ENCODE data around the gene PIGS. TPM values are rescaled to one million over a fixed set of nuclear protein-coding genes. Genes with fewer than 3 reads are reported as not detected.

Gene PIGS
- total and polyA plus RNA-seq, 2 experiments from 2014 or later: 72.7 to 76.0 TPM

DNA sequence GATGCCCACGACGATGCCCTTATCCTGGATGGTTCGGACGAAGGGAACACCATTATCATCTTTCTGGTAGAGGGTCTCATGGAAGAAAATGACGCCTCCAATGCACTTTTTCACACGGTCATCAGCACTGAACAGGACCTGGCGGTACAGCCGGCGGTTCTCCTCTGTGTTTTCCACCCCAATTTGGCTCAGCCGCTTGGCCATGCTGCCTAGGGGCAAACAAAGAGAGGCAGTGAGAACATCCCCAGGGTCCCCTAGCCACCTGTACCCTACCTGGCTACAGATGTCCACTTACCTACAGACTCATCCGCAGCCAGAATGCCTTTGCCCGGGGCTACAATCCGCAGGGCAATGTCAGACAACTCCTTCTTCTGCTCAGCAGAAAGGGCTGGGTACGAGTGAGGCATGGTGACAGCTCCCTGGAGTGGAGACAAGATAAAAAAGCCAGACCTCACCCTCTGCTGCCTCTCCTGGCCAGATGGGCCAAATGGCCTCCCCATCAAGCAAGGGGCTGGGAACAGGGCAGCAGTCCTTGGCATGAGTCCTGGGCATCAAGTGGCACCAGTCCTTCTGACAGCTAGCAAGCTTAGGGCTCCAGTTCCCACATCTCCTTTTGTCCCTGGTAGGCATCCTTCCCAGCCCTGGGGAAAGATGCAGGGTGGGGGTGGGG is 3.9 kb upstream of the PIGS start:
- WGBS, 2 experiments (ENCODE audit: low coverage in 1 of 2, low lambda C conversion rate in 2 of 2, missing lambda C conversion rate in 2 of 2): 90% methylated on average over 14 of the region's 14 CpGs
- in situ Hi-C loops (cut with MboI): no loop called here
- no peak overlapping the region for H3K9ac ChIP-seq
- no peak overlapping the region for H3K27ac ChIP-seq
- no peaks in the 10 kb centered on the region for H3K36me3 ChIP-seq (ENCODE audit: low read depth)
- no peak overlapping the region for H2AFZ ChIP-seq
- H3K4me3 ChIP-seq: no peak overlapping the region
- peaks cover 6% of the 10 kb centered on the region; the same call in 1 of the 2 replicates for H3K4me1 ChIP-seq (ENCODE audit: insufficient read depth)
- H3K4me2 ChIP-seq (ENCODE audit: unreplicated experiment): no peak overlapping the region
- TF ChIP-seq EZH2 (IDR thresholded peaks at IDR 0.05; ENCODE audit: insufficient read depth, poor library complexity, severe bottlenecking) (no peak), EZH2phosphoT487 (IDR thresholded peaks at IDR 0.05; ENCODE audit: insufficient read depth, low read depth) (no peak)
- H3K79me2 ChIP-seq (ENCODE audit: insufficient read depth): peaks cover 10% of the 10 kb centered on the region
- no peaks in the 10 kb centered on the region for H3K9me3 ChIP-seq (ENCODE audit: low read depth)
- H3F3A ChIP-seq (ENCODE audit: insufficient read depth): no peaks in the 10 kb centered on the region
- H3K27me3 ChIP-seq (replicated peaks; ENCODE audit: insufficient read depth): no peaks in the 10 kb centered on the region
- no peak for DNase-seq
- no peaks in the 10 kb centered on the region for H4K20me1 ChIP-seq (ENCODE audit: insufficient read depth)
- no peaks in the 10 kb centered on the region for H3K9me2 ChIP-seq (ENCODE audit: insufficient read depth)

DNA sequence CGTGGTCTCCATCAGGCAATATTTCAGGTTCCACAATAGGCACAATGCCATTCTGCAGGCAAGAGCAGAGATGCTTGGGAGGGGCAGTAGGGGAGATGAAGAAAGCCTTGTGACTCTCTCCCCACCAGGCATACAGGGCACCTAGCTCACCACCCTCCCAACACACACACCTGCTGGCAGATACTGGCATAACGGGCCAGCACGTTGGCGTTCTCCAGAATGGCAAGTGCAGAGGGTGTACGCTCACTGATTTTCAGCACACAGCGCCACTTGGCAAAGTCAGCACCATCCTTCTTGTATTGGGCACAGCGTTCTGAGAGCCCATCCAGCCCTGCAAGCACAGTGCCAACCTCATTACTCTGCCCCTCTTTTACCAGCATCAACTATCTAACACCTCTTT is 3.2 kb upstream of the PIGS start:
- Histone ChIP-seq H3K27me3 (replicated peaks; ENCODE audit: insufficient read depth) (no peaks in the 10 kb centered on the region), H3K27ac (no peak overlapping the region), H3K4me1 (ENCODE audit: insufficient read depth) (peaks cover 13% of the 10 kb centered on the region; the same call in 1 of the 2 replicates), H3K4me2 (ENCODE audit: unreplicated experiment) (no peak overlapping the region), H3F3A (ENCODE audit: insufficient read depth) (no peaks in the 10 kb centered on the region), H3K4me3 (no peak overlapping the region), H3K79me2 (ENCODE audit: insufficient read depth) (peaks cover 17% of the 10 kb centered on the region), H3K9ac (no peak overlapping the region), H4K20me1 (ENCODE audit: insufficient read depth) (no peaks in the 10 kb centered on the region), H3K9me2 (ENCODE audit: insufficient read depth) (no peaks in the 10 kb centered on the region), H2AFZ (no peak overlapping the region), H3K36me3 (ENCODE audit: low read depth) (no peaks in the 10 kb centered on the region), H3K9me3 (ENCODE audit: low read depth) (no peaks in the 10 kb centered on the region)
- TF ChIP-seq EZH2phosphoT487 (IDR thresholded peaks at IDR 0.05; ENCODE audit: insufficient read depth, low read depth) (no peak), EZH2 (IDR thresholded peaks at IDR 0.05; ENCODE audit: insufficient read depth, poor library complexity, severe bottlenecking) (no peak)
- in situ Hi-C loops (cut with MboI): no loop called here
- 94 to 99% methylated on average over 7 of the region's 7 CpGs for whole genome bisulfite sequencing, 2 experiments (ENCODE audit: low coverage in 1 of 2, low lambda C conversion rate in 2 of 2, missing lambda C conversion rate in 2 of 2)
- DNase-seq: no peak

DNA sequence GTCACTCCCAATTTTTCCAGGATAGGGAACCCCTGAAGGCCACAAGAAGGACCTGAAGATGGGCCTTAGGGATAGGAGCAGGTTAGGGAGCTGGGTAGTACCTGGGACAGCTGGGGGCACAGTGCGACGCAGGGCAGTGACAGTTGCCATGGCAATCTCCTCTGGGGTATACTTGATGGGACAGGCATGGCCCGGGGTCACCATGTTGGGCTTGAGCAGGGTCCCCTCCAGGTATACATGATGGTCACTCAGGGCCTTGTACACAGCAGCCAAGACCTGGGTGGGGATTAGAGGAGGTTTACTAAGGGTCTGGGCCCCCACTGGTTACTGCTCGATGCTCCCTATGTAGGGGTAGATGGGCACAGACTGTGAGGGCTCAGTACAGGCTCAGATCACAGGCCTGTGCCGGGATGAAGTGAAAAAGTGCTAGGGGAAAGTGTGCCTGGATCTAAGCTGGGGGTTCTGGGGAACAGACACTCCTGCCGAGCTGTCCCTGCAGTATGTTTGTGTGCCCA is 2.7 kb upstream of the PIGS start:
- WGBS, 2 experiments (ENCODE audit: low coverage in 1 of 2, low lambda C conversion rate in 2 of 2, missing lambda C conversion rate in 2 of 2): 91 to 98% methylated on average over 6 of the region's 6 CpGs
- Histone ChIP-seq H3K9me2 (ENCODE audit: insufficient read depth) (no peaks in the 10 kb centered on the region), H3K27me3 (replicated peaks; ENCODE audit: insufficient read depth) (no peaks in the 10 kb centered on the region), H3K9ac (no peak overlapping the region), H3F3A (ENCODE audit: insufficient read depth) (no peaks in the 10 kb centered on the region), H3K4me2 (ENCODE audit: unreplicated experiment) (no peak overlapping the region), H3K9me3 (ENCODE audit: low read depth) (no peaks in the 10 kb centered on the region), H3K4me3 (no peak overlapping the region), H3K36me3 (ENCODE audit: low read depth) (no peaks in the 10 kb centered on the region), H3K27ac (no peak overlapping the region), H3K79me2 (ENCODE audit: insufficient read depth) (peaks cover 22% of the 10 kb centered on the region), H2AFZ (no peak overlapping the region), H3K4me1 (ENCODE audit: insufficient read depth) (peaks cover 14% of the 10 kb centered on the region; the same call in 1 of the 2 replicates), H4K20me1 (ENCODE audit: insufficient read depth) (no peaks in the 10 kb centered on the region)
- no peak for DNase-seq
- in situ Hi-C loops (cut with MboI): no loop called here
- no peak for TF ChIP-seq EZH2 (IDR thresholded peaks at IDR 0.05; ENCODE audit: insufficient read depth, poor library complexity, severe bottlenecking)
- TF ChIP-seq EZH2phosphoT487 (IDR thresholded peaks at IDR 0.05; ENCODE audit: insufficient read depth, low read depth): no peak

DNA sequence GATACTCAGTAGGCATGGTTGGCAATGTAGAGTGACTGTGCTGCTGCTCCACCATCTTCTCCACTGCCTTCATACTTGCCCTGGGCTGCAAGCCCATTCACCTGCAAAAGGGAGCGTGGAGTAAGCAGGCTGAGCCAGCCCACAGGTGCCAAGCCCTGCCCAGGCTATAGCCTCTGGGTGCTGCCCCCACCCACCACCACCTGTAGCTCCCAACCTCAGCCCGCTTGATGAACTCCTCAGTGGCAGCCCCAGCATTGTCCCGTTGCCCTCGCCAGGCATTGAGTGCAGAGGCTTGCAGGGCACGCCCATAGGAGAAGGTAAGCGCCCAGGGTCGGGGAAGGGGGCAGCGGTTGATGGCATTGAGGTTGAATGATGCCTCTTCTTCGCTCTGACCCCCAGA is 2.2 kb upstream of the PIGS start:
- DNase-seq: no peak
- no peaks in the 10 kb centered on the region for H3K9me2 ChIP-seq (ENCODE audit: insufficient read depth)
- H3K36me3 ChIP-seq (ENCODE audit: low read depth): no peaks in the 10 kb centered on the region
- H3K79me2 ChIP-seq (ENCODE audit: insufficient read depth): peaks cover 28% of the 10 kb centered on the region
- H3K9me3 ChIP-seq (ENCODE audit: low read depth): no peaks in the 10 kb centered on the region
- no peak overlapping the region for H3K4me2 ChIP-seq (ENCODE audit: unreplicated experiment)
- no peaks in the 10 kb centered on the region for H3K27me3 ChIP-seq (replicated peaks; ENCODE audit: insufficient read depth)
- TF ChIP-seq EZH2phosphoT487 (IDR thresholded peaks at IDR 0.05; ENCODE audit: insufficient read depth, low read depth) (no peak), EZH2 (IDR thresholded peaks at IDR 0.05; ENCODE audit: insufficient read depth, poor library complexity, severe bottlenecking) (no peak)
- no peaks in the 10 kb centered on the region for H4K20me1 ChIP-seq (ENCODE audit: insufficient read depth)
- H3K9ac ChIP-seq: no peak overlapping the region
- 97 to 98% methylated on average over 5 to 9 of the region's 9 CpGs for WGBS, 2 experiments (ENCODE audit: low coverage in 1 of 2, low lambda C conversion rate in 2 of 2, missing lambda C conversion rate in 2 of 2)
- peaks cover 14% of the 10 kb centered on the region; the same call in 1 of the 2 replicates for H3K4me1 ChIP-seq (ENCODE audit: insufficient read depth)
- in situ Hi-C loops (cut with MboI): no loop called here
- H3K4me3 ChIP-seq: no peak overlapping the region
- H3F3A ChIP-seq (ENCODE audit: insufficient read depth): no peaks in the 10 kb centered on the region
- no peak overlapping the region for H2AFZ ChIP-seq
- no peak overlapping the region for H3K27ac ChIP-seq
